CD4-positive, alpha-beta memory T cell (primary cell): Measurements from ENCODE around the gene DTD2. TPM values are rescaled to one million over a fixed set of nuclear protein-coding genes. Genes with fewer than 3 reads are reported as not detected.

Experiments
- CTCF ChIA-PET: fragments of 350-600 bp; sonication (Branson Sonifier 250); formaldehyde crosslinking; loops from one replicate; lab custom pipeline; 2021; ENCODE audit warnings: inconsistent platforms; ENCODE audit not compliant: partially characterized antibody; lab: Charles Lee
- POLR2A ChIA-PET: fragments of 350-600 bp; sonication (Branson Sonifier 250); formaldehyde crosslinking; loops from one replicate; lab custom pipeline; 2021; ENCODE audit not compliant: partially characterized antibody; lab: Charles Lee
- DNase-seq, 5 donors: peaks; one replicate each; pipeline versions ENCODE4 v3.0.0 to v3.0.0-alpha.2; 2020 to 2022; ENCODE audit warnings: mixed read lengths in 1 of 5
- H3K27ac ChIP-seq: one replicate; pipeline ENCODE4 v1.7.0; 2013; ENCODE audit warnings: low read depth, low read length
- H3K27me3 ChIP-seq: 2 replicates; pipeline ENCODE4 v1.7.0; 2013; ENCODE audit warnings: mild to moderate bottlenecking, low read length, moderate library complexity; ENCODE audit not compliant: insufficient read depth
- H3K36me3 ChIP-seq: 2 replicates; pipeline ENCODE4 v1.7.0; 2013; ENCODE audit warnings: mild to moderate bottlenecking, low read length, moderate library complexity; ENCODE audit not compliant: insufficient read depth
- H3K4me1 ChIP-seq: 2 replicates; pipeline ENCODE4 v1.7.0; 2013; ENCODE audit warnings: mild to moderate bottlenecking, low read length, moderate library complexity; ENCODE audit not compliant: insufficient read depth
- H3K4me3 ChIP-seq, 2 donors: one replicate each; pipeline ENCODE4 v1.7.0; 2013; ENCODE audit warnings: low read length in 2 of 2, mild to moderate bottlenecking in 1 of 2
- H3K9me3 ChIP-seq, 2 donors: one replicate each; pipeline ENCODE4 v1.7.0; 2013; ENCODE audit warnings: low read length in 2 of 2, control low read depth in 1 of 2; ENCODE audit not compliant: control insufficient read depth in 1 of 2
- H3K27ac Mint-ChIP-seq, 7 donors: one replicate each; pipeline ENCODE4 v1.8.0; 2020 to 2021; ENCODE audit warnings: mixed read lengths in 7 of 7, mild to moderate bottlenecking in 6 of 7, inconsistent platforms in 3 of 7, moderate library complexity in 3 of 7
- H3K27me3 Mint-ChIP-seq, 2 donors: one replicate each; pipeline ENCODE4 v1.8.0; 2020 to 2021; ENCODE audit warnings: mixed read lengths in 2 of 2
- H3K36me3 Mint-ChIP-seq, 2 donors: one replicate each; pipeline ENCODE4 v1.8.0; 2020 to 2021; ENCODE audit warnings: mixed read lengths in 2 of 2, inconsistent platforms in 1 of 2, mild to moderate bottlenecking in 1 of 2
- H3K4me1 Mint-ChIP-seq, 4 donors: one replicate each; pipeline ENCODE4 v1.8.0; 2020 to 2021; ENCODE audit warnings: mixed read lengths in 4 of 4, mild to moderate bottlenecking in 1 of 4
- H3K4me3 Mint-ChIP-seq, 8 donors: one replicate each; pipeline ENCODE4 v1.8.0; 2020 to 2021; ENCODE audit warnings: mixed read lengths in 8 of 8, mild to moderate bottlenecking in 7 of 8, moderate library complexity in 6 of 8, inconsistent platforms in 3 of 8
- H3K9me3 Mint-ChIP-seq, 8 donors: one replicate each; pipeline ENCODE4 v1.8.0; 2020 to 2021; ENCODE audit warnings: mixed read lengths in 8 of 8, mild to moderate bottlenecking in 5 of 8, inconsistent platforms in 3 of 8, moderate library complexity in 1 of 8
- intact Hi-C: fragments of 100-400 bp; cut with micrococcal nuclease; formaldehyde crosslinking; loops from one replicate; pipeline ENCODE4 v1.15.1; 2023
- polyA plus RNA-seq, 2 donors: library from polyadenylated mRNA; unstranded; fragments of 300-500 nt; fragmentation: Illumina TruSeq; gene quantifications; one replicate each; pipeline ENCODE4 v1.2.3, GENCODE V29; 2021
- total RNA-seq, 2 experiments: library from RNA; stranded (reverse); gene quantifications; one replicate each; pipeline ENCODE4 v1.2.3, GENCODE V29; 2021

Gene DTD2
- total and polyA plus RNA-seq, 4 experiments from 2014 or later, result 13.9 to 27.0 (median 17.7) TPM

GRCh38 chr14:31430634-31431264 is 26.6 kb downstream of the DTD2 start:
- ChIA-PET CTCF (interaction anchor here (1.9 kb wide), 1 partner anchor 10 kb away, joined by 5 read pairs; the partner anchor contains the start of gene HEATR5A), POLR2A (interaction anchor here (1.1 kb wide), 1 partner anchor 10 kb away, joined by 3 read pairs; the partner anchor contains the start of gene HEATR5A)

DNA sequence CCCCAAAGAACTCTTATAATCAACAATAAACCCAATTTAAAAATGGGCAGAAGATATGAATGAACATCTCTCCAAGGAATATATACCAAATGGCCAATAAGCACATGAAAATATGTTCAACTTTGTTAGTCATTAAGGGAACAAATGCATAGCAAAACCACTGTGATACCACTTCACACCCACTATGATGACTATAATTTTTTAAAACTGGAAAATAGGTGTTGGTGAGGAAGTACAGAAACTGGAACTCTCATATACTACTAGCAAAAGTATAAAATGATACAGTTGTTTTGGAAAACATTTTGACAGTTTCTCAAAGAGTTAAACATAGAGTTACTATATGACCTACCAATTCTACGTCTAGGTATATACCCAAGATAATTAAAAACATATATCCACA is 27.5 kb downstream of the DTD2 start:
- no peak overlapping the region for H3K4me3 ChIP-seq
- no peaks in the 10 kb centered on the region for H3K27me3 ChIP-seq
- DNase-seq, result no peak
- Mint-ChIP-seq H3K9me3 (peaks cover 0 to 5% (median 0%) of the 10 kb centered on the region in 8 donors), H3K4me1 (no peaks in the 10 kb centered on the region), H3K27me3 (no peaks in the 10 kb centered on the region), H3K27ac (no peak overlapping the region), H3K4me3 (no peak overlapping the region), H3K36me3 (peaks cover 0 to 11% of the 10 kb centered on the region in 2 donors)
- H3K4me1 ChIP-seq, result no peaks in the 10 kb centered on the region
- H3K36me3 ChIP-seq, result no peaks in the 10 kb centered on the region
- POLR2A ChIA-PET, result no interaction called here
- CTCF ChIA-PET, result interaction anchor here (1.1 kb wide), 1 partner anchor 22 kb away, joined by 6 read pairs; no protein-coding TSS in a partner anchor
- H3K27ac ChIP-seq, result no peak overlapping the region
- no peaks in the 10 kb centered on the region for H3K9me3 ChIP-seq
- intact Hi-C loops, result no loop called here

More at GRCh38 chr14:31430634-31431264, 26.6 kb downstream of the DTD2 start:
- H3K4me1 ChIP-seq, result no peaks in the 10 kb centered on the region
- Mint-ChIP-seq H3K4me3 (no peak overlapping the region), H3K9me3 (peaks cover 0 to 5% (median 0%) of the 10 kb centered on the region in 8 donors), H3K36me3 (peaks cover 0 to 11% of the 10 kb centered on the region in 2 donors), H3K27me3 (no peaks in the 10 kb centered on the region), H3K27ac (no peak overlapping the region), H3K4me1 (no peaks in the 10 kb centered on the region)
- H3K27me3 ChIP-seq, result no peaks in the 10 kb centered on the region
- H3K36me3 ChIP-seq, result no peaks in the 10 kb centered on the region
- no peak overlapping the region for H3K27ac ChIP-seq
- intact Hi-C loops, result no loop called here
- no peak for DNase-seq
- no peaks in the 10 kb centered on the region for H3K9me3 ChIP-seq
- no peak overlapping the region for H3K4me3 ChIP-seq

GRCh38 chr14:31428011-31428410 is 29.3 kb downstream of the DTD2 start:
- H3K4me3 ChIP-seq, result no peak overlapping the region
- no peak overlapping the region for H3K27ac ChIP-seq
- no peaks in the 10 kb centered on the region for H3K9me3 ChIP-seq
- Mint-ChIP-seq H3K27me3 (no peaks in the 10 kb centered on the region), H3K9me3 (peaks cover 0 to 5% (median 0%) of the 10 kb centered on the region in 8 donors), H3K36me3 (peaks cover 0 to 11% of the 10 kb centered on the region in 2 donors), H3K4me3 (no peak overlapping the region), H3K27ac (no peak overlapping the region), H3K4me1 (peaks cover 0 to 1% (median 0%) of the 10 kb centered on the region in 4 donors)
- no peaks in the 10 kb centered on the region for H3K36me3 ChIP-seq
- ChIA-PET CTCF (interaction anchor here (0.7 kb wide), 1 partner anchor 75 kb away, joined by 4 read pairs; no protein-coding TSS in a partner anchor), POLR2A (no interaction called here)
- DNase-seq, result no peak
- H3K4me1 ChIP-seq, result no peaks in the 10 kb centered on the region
- intact Hi-C loops, result no loop called here
- H3K27me3 ChIP-seq, result no peaks in the 10 kb centered on the region

- no peak overlapping the region for H3K4me3 Mint-ChIP-seq
- ChIA-PET CTCF (interaction anchor here (1.0 kb wide), 1 partner anchor 344 kb away, joined by 3 read pairs; no protein-coding TSS in a partner anchor), POLR2A (no interaction called here)
- H3K27ac ChIP-seq, result no peak overlapping the region
- no peaks in the 10 kb centered on the region for H3K9me3 ChIP-seq
- intact Hi-C loops, result no loop called here
- H3K4me1 Mint-ChIP-seq, result peaks cover 0 to 2% (median under 1%) of the 10 kb centered on the region in 4 donors
- no peak overlapping the region for H3K27ac Mint-ChIP-seq
- H3K36me3 Mint-ChIP-seq, result peaks cover 0 to 3% of the 10 kb centered on the region in 2 donors
- DNase-seq, result no peak
- no peaks in the 10 kb centered on the region for H3K4me1 ChIP-seq
- no peaks in the 10 kb centered on the region for H3K27me3 Mint-ChIP-seq
- H3K27me3 ChIP-seq, result no peaks in the 10 kb centered on the region
- no peaks in the 10 kb centered on the region for H3K36me3 ChIP-seq
- H3K4me3 ChIP-seq, result no peak overlapping the region
- H3K9me3 Mint-ChIP-seq, result peaks cover 0 to 5% (median 0%) of the 10 kb centered on the region in 8 donors
Measured at GRCh38 chr14:31426663-31427062, 30.6 kb downstream of the DTD2 start.

DNA sequence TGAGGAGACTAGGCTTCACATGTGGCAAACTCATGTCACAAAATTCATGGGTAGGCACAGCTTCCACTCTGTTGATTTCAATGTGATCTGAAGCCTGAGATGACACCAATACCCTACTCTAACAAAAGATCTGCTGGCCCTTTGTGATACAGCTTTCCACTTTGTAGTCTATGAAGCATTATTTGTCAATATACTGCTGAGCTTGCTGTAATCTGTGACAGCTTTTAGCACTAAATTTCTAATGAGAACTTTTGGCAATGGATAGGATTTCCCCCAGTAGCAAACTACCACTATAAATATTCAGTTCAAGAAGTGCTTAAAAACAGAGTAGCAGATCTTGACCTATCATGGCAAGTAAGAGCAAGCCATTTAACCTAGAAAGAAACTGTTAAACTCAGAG is 31.4 kb downstream of the DTD2 start:
- H3K27ac ChIP-seq, result no peak overlapping the region
- peak overlapping the region in 1 of 7 donors; percentile 6 for H3K27ac Mint-ChIP-seq
- no peaks in the 10 kb centered on the region for H3K9me3 ChIP-seq
- POLR2A ChIA-PET, result no interaction called here
- H3K27me3 ChIP-seq, result no peaks in the 10 kb centered on the region
- CTCF ChIA-PET, result interaction anchor here (1.0 kb wide), 1 partner anchor 343 kb away, joined by 3 read pairs; no protein-coding TSS in a partner anchor
- H3K4me1 ChIP-seq, result peaks cover 5% of the 10 kb centered on the region
- H3K9me3 Mint-ChIP-seq, result no peaks in the 10 kb centered on the region
- H3K36me3 Mint-ChIP-seq, result no peaks in the 10 kb centered on the region
- H3K27me3 Mint-ChIP-seq, result no peaks in the 10 kb centered on the region
- H3K4me3 ChIP-seq, result no peak overlapping the region
- peaks cover 6 to 10% (median 6%) of the 10 kb centered on the region in 4 donors for H3K4me1 Mint-ChIP-seq
- DNase-seq, result no peak
- no peaks in the 10 kb centered on the region for H3K36me3 ChIP-seq
- intact Hi-C loops, result no loop called here
- H3K4me3 Mint-ChIP-seq, result no peak overlapping the region

DNA sequence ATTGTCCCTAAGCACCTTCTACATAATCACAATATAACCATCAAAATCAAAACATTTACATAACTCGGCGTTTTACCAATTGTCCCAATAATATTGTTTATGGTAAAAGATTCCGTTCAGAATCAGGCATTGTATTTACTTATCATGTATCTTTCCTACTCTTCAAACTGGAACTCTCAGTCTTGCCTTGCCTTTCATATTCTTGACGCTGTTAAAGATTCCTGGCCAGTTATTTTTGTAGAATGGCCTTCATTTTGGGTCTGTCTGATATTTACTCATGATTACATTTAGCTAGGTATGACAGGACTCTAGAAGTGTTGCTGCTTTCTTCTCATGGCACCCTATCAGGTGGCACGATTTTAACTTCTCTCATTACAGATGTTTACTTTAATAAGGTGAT is 36.1 kb downstream of the DTD2 start:
- ChIA-PET POLR2A (interaction anchor here (0.8 to 4.2 kb wide), 11 partner anchors 10 to 782 kb away, joined by 3 to 50 read pairs (median 7); partner anchors contain the start of genes AP4S1, ARHGAP5, DTD2 and HECTD1), CTCF (interaction anchor here (1.1 to 2.3 kb wide), 2 partner anchors 37 to 89 kb away, joined by 3 to 16 read pairs; partner anchors contain the start of gene DTD2)
- peaks cover 0 to 2% of the 10 kb centered on the region in 2 donors for H3K36me3 Mint-ChIP-seq
- H3K4me1 ChIP-seq, result peaks cover 17% of the 10 kb centered on the region
- no peaks in the 10 kb centered on the region for H3K27me3 ChIP-seq
- H3K27me3 Mint-ChIP-seq, result no peaks in the 10 kb centered on the region
- H3K4me3 ChIP-seq, result peak overlapping the region; percentile 76 to 99
- no peak for DNase-seq
- no peak overlapping the region for H3K27ac ChIP-seq
- no peaks in the 10 kb centered on the region for H3K36me3 ChIP-seq
- H3K27ac Mint-ChIP-seq, result peak overlapping the region; percentile 80 to 99 (median 93)
- H3K9me3 Mint-ChIP-seq, result no peaks in the 10 kb centered on the region
- intact Hi-C loops, result no loop called here
- no peaks in the 10 kb centered on the region for H3K9me3 ChIP-seq
- H3K4me3 Mint-ChIP-seq, result peak overlapping the region; percentile 89 to 100 (median 98)
- peaks cover 11 to 36% (median 20%) of the 10 kb centered on the region in 4 donors for H3K4me1 Mint-ChIP-seq
